Epithelial cell of proximal tubule (primary cell): ENCODE data around the gene GARIN5B. TPM values are rescaled to one million over a fixed set of nuclear protein-coding genes. Genes with fewer than 3 reads are reported as not detected.

ENCODE experiments used
- DNase-seq: peaks from one replicate; pipeline ENCODE4 v3.0.0-alpha.2; 2011; ENCODE audit warnings: low read depth
- H3K4me3 ChIP-seq: 2 replicates; pipeline ENCODE4 v1.5.1; 2011; ENCODE audit warnings: low read depth, mild to moderate bottlenecking, low read length
- total RNA-seq: library from RNA; depleted of rRNA; stranded (reverse); fragments of >200 nt; gene quantifications from 2 replicates; pipeline ENCODE4 v1.2.3, GENCODE V29; 2015
- TF ChIP-seq, protein P1 (sequence below): conservative IDR thresholded peaks from 2 replicates; pipeline ENCODE4 v1.5.1; 2012; ENCODE audit warnings: low read depth, mild to moderate bottlenecking, low read length

Gene GARIN5B
- total RNA-seq, 1 donor from 2014 or later, result not detected

GRCh38 chr19:55360902-55361301 lies 2.2 kb downstream of the GARIN5B start:
- no peak overlapping the region for H3K4me3 ChIP-seq
- DNase-seq, result no peak
- TF ChIP-seq, protein P1, sequence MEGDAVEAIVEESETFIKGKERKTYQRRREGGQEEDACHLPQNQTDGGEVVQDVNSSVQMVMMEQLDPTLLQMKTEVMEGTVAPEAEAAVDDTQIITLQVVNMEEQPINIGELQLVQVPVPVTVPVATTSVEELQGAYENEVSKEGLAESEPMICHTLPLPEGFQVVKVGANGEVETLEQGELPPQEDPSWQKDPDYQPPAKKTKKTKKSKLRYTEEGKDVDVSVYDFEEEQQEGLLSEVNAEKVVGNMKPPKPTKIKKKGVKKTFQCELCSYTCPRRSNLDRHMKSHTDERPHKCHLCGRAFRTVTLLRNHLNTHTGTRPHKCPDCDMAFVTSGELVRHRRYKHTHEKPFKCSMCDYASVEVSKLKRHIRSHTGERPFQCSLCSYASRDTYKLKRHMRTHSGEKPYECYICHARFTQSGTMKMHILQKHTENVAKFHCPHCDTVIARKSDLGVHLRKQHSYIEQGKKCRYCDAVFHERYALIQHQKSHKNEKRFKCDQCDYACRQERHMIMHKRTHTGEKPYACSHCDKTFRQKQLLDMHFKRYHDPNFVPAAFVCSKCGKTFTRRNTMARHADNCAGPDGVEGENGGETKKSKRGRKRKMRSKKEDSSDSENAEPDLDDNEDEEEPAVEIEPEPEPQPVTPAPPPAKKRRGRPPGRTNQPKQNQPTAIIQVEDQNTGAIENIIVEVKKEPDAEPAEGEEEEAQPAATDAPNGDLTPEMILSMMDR, result no peak

DNA sequence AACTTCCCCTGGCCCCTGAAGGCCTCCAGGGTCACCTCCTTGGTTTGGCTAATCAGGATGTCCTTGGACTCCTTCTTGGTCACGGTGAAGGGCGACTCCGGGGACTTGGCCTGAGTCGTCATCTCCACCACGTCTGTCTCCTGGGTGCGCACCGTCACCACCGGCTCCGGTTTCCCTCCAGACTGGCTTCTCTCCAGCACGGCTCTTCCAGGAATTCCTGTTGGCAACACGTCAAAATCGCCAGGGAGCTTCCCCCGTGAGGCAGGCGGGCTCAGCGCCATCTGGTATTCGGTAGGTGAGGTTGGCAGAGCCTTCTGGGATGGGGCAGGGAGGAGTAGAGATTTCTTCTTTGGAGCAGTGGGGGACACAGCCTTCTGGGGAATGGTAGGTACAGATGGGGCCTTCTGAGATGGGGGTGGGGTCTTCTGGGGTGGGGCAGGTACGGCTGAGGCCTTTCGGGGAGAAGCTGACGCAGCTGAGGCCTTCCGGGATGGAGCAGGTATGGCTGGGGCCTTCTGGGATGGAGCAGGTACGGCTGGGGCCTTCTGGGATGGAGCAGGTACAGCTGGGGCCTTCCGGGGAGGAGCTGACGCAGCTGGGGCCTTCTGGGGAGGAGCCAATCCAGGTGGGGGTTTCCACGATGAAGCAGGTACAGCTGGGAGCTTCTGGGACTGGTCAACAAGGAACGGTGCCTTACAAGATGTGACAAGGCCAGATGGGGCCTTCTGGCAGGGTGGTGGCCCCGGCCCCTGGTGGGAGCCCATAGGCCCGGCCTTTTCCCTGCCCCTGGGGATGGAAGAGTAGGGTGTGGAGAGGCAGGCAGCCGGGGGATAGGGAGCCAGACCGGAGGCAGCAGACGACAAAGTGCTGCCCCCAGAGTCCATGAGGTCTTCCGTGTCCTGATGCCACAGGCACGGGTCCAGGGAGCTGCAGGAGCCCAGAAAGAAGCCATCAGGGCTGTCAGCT lies 3.8 kb downstream of the GARIN5B start:
- TF ChIP-seq, protein P1, result no peak
- DNase-seq, result no peak
- no peak overlapping the region for H3K4me3 ChIP-seq

- TF ChIP-seq, protein P1, result no peak
These were observed 4.6 kb downstream of the GARIN5B start for GRCh38 chr19:55358493-55358892.

GRCh38 chr19:55355213-55355821 lies 7.7 kb downstream of the GARIN5B start:
- H3K4me3 ChIP-seq, result no peak overlapping the region
- no peak for DNase-seq
- TF ChIP-seq, protein P1, result no peak

More at GRCh38 chr19:55358493-55358892, 4.6 kb downstream of the GARIN5B start:
- DNase-seq, result no peak
- H3K4me3 ChIP-seq, result no peak overlapping the region

GRCh38 chr19:55354698-55355212 lies 8.3 kb downstream of the GARIN5B start, which contains the start of gene COX6B2:
Gene COX6B2, minus strand, starts transcription at chr19:55354719. Its CDS starts 198 bp downstream, at chr19:55354521.
- peak within 1 kb of the TSS; percentile 57 for H3K4me3 ChIP-seq
- DNase-seq, result no peak
- TF ChIP-seq, protein P1, result no peak

GRCh38 chr19:55353803-55354697 lies 9.0 kb downstream of the GARIN5B start:
- TF ChIP-seq, protein P1, result no peak
- peak overlapping the region; percentile 57 for H3K4me3 ChIP-seq
- DNase-seq, result no peak
